ENCODE measurements around the gene KLHL7.
"Not testable (repeated sequence)": the region's sequence is repeated elsewhere in the genome, so short reads cannot be mapped to it uniquely, and the experiment has no call there.

The KLHL7 gene

DNA sequence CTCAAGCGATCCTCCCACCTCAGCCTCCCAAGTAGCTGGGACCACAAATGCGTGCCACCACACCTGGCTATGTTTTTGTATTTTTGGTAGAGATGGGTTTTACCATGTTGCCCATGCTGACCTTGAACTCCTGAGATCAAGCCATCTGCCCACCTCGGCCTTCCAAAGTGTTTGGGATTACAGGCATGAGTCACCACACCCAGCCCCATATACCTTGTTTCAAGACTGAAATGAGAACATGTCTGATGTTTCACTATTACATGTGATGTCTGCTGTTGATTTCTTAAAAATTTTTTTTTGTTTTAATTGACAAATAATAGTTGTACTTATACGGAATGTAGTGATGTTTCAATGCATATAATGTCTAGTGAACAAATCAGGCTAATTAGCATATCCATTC is 14.5 kb downstream of the KLHL7 start:
- H3K27ac Mint-ChIP-seq, result no peak overlapping the region
- H3K36me3 Mint-ChIP-seq (ENCODE audit: insufficient read depth), result peaks cover 23% of the 10 kb centered on the region

GRCh38 chr7:23121165-23121564 is 15.6 kb downstream of the KLHL7 start:
- no peak overlapping the region for H3K27ac Mint-ChIP-seq
- H3K9me3 Mint-ChIP-seq, result no peaks in the 10 kb centered on the region
- peaks cover 13 to 25% of the 10 kb centered on the region in 2 donors for H3K4me1 Mint-ChIP-seq (ENCODE audit: low read depth in 2 of 2)
- ATAC-seq (replicated peaks) (no peak), DNase-seq (no peak)
- H3K36me3 Mint-ChIP-seq (ENCODE audit: insufficient read depth), result peaks cover 26% of the 10 kb centered on the region
- no peak overlapping the region for H3K4me3 Mint-ChIP-seq
- no peaks in the 10 kb centered on the region for H3K27me3 Mint-ChIP-seq

More for the DNA sequence above, 14.5 kb downstream of the KLHL7 start:
- peaks cover 15 to 29% of the 10 kb centered on the region in 2 donors for H3K4me1 Mint-ChIP-seq (ENCODE audit: low read depth in 2 of 2)
- ATAC-seq (replicated peaks), result no peak
- H3K4me3 Mint-ChIP-seq, result no peak overlapping the region
- H3K9me3 Mint-ChIP-seq, result no peaks in the 10 kb centered on the region
- DNase-seq, result no peak
- H3K27me3 Mint-ChIP-seq, result no peaks in the 10 kb centered on the region

GRCh38 chr7:23123007-23123406 is 17.4 kb downstream of the KLHL7 start:
- no peaks in the 10 kb centered on the region for H3K27me3 Mint-ChIP-seq
- H3K9me3 Mint-ChIP-seq, result no peaks in the 10 kb centered on the region
- no peak for ATAC-seq (replicated peaks)
- no peak overlapping the region for H3K4me3 Mint-ChIP-seq
- DNase-seq, result no peak
- peaks cover 10 to 14% of the 10 kb centered on the region in 2 donors for H3K4me1 Mint-ChIP-seq (ENCODE audit: low read depth in 2 of 2)
- peaks cover 36% of the 10 kb centered on the region for H3K36me3 Mint-ChIP-seq (ENCODE audit: insufficient read depth)
- no peak overlapping the region for H3K27ac Mint-ChIP-seq

GRCh38 chr7:23123465-23123864 is 17.9 kb downstream of the KLHL7 start:
- DNase-seq (no peak), ATAC-seq (replicated peaks) (no peak)
- H3K4me3 Mint-ChIP-seq, result no peak overlapping the region
- peaks cover 39% of the 10 kb centered on the region for H3K36me3 Mint-ChIP-seq (ENCODE audit: insufficient read depth)
- H3K27me3 Mint-ChIP-seq, result no peaks in the 10 kb centered on the region
- peaks cover 10 to 14% of the 10 kb centered on the region in 2 donors for H3K4me1 Mint-ChIP-seq (ENCODE audit: low read depth in 2 of 2)
- H3K9me3 Mint-ChIP-seq, result no peaks in the 10 kb centered on the region
- H3K27ac Mint-ChIP-seq, result no peak overlapping the region

GRCh38 chr7:23129036-23129435 is 23.5 kb downstream of the KLHL7 start:
- H3K36me3 Mint-ChIP-seq (ENCODE audit: insufficient read depth), result peaks cover 30% of the 10 kb centered on the region
- H3K4me1 Mint-ChIP-seq (ENCODE audit: low read depth in 2 of 2), result no peaks in the 10 kb centered on the region
- H3K4me3 Mint-ChIP-seq, result no peak overlapping the region
- ATAC-seq (replicated peaks) (no peak), DNase-seq (no peak)
- no peaks in the 10 kb centered on the region for H3K9me3 Mint-ChIP-seq
- H3K27me3 Mint-ChIP-seq, result no peaks in the 10 kb centered on the region
- H3K27ac Mint-ChIP-seq, result no peak overlapping the region

DNA sequence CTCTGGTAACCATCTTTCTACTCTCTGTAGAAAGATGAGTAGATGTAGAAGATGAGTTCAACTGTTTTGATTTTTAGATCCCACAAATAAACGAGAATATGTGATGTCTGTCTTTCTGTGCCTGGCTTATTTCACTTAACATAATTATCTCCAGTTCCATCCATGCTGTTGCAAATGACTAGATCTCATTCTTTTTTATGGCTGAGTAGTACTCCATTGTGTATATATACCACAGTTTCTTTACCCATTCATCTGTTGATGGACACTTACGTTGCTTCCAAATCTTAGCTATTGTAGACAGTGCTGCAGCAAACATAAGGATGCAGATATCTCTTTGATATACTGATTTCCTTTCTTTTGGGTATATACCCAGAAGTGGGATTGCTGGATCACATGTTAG is 26.2 kb downstream of the KLHL7 start:
- not testable (repeated sequence) for H3K4me1 Mint-ChIP-seq (ENCODE audit: low read depth in 2 of 2); H3K9me3 Mint-ChIP-seq
- peaks cover 22% of the 10 kb centered on the region for H3K36me3 Mint-ChIP-seq (ENCODE audit: insufficient read depth)

DNA sequence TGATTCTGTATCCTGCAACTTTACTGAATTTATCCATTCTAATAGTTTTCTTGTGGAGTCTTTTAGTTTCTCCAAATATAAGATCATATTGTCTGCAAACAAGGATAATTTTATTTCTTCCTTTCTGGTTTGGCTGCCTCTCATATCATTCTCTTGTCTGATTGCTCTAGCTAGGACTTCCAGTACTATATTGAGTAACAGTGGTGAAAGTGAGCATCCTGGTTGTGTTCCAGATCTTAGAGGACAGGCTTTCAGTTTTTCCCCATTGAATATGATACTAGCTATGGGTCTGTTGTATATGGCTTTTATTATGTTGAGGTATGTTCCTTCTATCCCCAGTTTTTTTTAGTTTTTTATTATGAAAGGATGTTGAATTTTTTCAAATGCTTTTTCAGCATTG is 28.2 kb downstream of the KLHL7 start:
- Mint-ChIP-seq H3K27me3 (no peaks in the 10 kb centered on the region), H3K4me3 (no peak overlapping the region), H3K36me3 (ENCODE audit: insufficient read depth) (peaks cover 6% of the 10 kb centered on the region), H3K9me3 (no peaks in the 10 kb centered on the region), H3K4me1 (ENCODE audit: low read depth in 2 of 2) (no peaks in the 10 kb centered on the region), H3K27ac (no peak overlapping the region)
- no peak for DNase-seq
- no peak for ATAC-seq (replicated peaks)

More for the DNA sequence above, 26.2 kb downstream of the KLHL7 start:
- ATAC-seq (replicated peaks); DNase-seq; H3K27me3 Mint-ChIP-seq; H3K4me3 Mint-ChIP-seq; H3K27ac Mint-ChIP-seq: not testable (repeated sequence)

DNA sequence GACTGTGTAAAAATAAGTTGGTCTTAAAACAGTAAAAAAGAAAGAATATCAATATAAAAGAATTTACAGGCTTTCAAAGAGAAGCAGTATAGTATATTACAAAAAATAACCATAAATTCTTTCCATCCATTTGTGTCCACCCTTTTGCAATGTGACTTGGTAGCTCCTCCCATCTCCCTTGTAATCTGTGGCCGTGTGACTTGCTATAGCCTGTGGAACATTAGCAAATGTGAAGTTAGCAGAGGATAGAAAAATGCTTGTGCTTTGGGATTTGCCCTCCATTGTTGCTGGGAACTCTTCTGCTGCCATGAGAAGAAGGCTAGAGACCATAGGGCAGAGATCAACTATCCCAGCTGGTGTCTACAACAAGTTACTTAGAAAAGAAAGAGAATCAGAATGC is 30.2 kb downstream of the KLHL7 start:
- Mint-ChIP-seq H3K4me3 (no peak overlapping the region), H3K9me3 (no peaks in the 10 kb centered on the region), H3K27ac (no peak overlapping the region), H3K27me3 (no peaks in the 10 kb centered on the region), H3K36me3 (ENCODE audit: insufficient read depth) (peaks cover 2% of the 10 kb centered on the region), H3K4me1 (ENCODE audit: low read depth in 2 of 2) (no peaks in the 10 kb centered on the region)
- no peak for ATAC-seq (replicated peaks)
- no peak for DNase-seq

GRCh38 chr7:23136216-23136615 is 30.6 kb downstream of the KLHL7 start:
- Mint-ChIP-seq H3K4me3 (no peak overlapping the region), H3K9me3 (no peaks in the 10 kb centered on the region), H3K27ac (no peak overlapping the region), H3K4me1 (ENCODE audit: low read depth in 2 of 2) (no peaks in the 10 kb centered on the region), H3K27me3 (no peaks in the 10 kb centered on the region), H3K36me3 (ENCODE audit: insufficient read depth) (peaks cover 2% of the 10 kb centered on the region)
- ATAC-seq (replicated peaks), result no peak
- no peak for DNase-seq

DNA sequence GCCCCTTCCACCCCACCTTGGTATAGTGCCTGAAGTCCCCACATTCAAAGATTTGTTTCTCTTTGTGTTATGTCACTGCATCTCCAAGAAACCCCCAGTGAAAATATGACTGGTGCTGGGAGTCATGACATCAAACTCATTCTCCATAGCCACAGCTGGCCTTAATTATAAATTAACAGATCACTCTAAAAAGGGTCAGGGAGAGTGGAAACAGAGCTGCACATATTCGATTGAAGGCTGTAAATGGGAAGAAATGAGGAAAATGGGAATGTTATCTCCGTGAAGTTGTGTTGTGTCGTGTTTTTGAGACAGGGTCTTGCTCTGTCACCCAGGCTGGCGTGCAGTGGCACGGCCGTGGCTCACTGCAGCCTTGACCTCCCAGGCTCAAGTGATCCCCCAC is 52.1 kb downstream of the KLHL7 start:
- no peaks in the 10 kb centered on the region for H3K27me3 Mint-ChIP-seq
- no peaks in the 10 kb centered on the region for H3K4me1 Mint-ChIP-seq (ENCODE audit: low read depth in 2 of 2)
- H3K4me3 Mint-ChIP-seq, result no peak overlapping the region
- no peak overlapping the region for H3K27ac Mint-ChIP-seq
- DNase-seq, result no peak
- peaks cover under 1% of the 10 kb centered on the region for H3K36me3 Mint-ChIP-seq (ENCODE audit: insufficient read depth)
- ATAC-seq (replicated peaks), result no peak
- H3K9me3 Mint-ChIP-seq, result no peaks in the 10 kb centered on the region

GRCh38 chr7:23158546-23158945 is 53.0 kb downstream of the KLHL7 start:
- DNase-seq, result no peak
- Mint-ChIP-seq H3K4me1 (ENCODE audit: low read depth in 2 of 2) (no peaks in the 10 kb centered on the region), H3K9me3 (no peaks in the 10 kb centered on the region), H3K27ac (no peak overlapping the region), H3K4me3 (no peak overlapping the region), H3K27me3 (no peaks in the 10 kb centered on the region), H3K36me3 (ENCODE audit: insufficient read depth) (peaks cover 5% of the 10 kb centered on the region)
- no peak for ATAC-seq (replicated peaks)

- no peak for ATAC-seq (replicated peaks)
Observed at GRCh38 chr7:23161482-23161881, 55.9 kb downstream of the KLHL7 start.

GRCh38 chr7:23164846-23165245 is 59.3 kb downstream of the KLHL7 start:
- DNase-seq (no peak), ATAC-seq (replicated peaks) (no peak)
- no peak overlapping the region for H3K27ac Mint-ChIP-seq
- no peaks in the 10 kb centered on the region for H3K9me3 Mint-ChIP-seq
- H3K36me3 Mint-ChIP-seq (ENCODE audit: insufficient read depth), result peaks cover 5% of the 10 kb centered on the region
- H3K4me3 Mint-ChIP-seq, result no peak overlapping the region
- no peaks in the 10 kb centered on the region for H3K4me1 Mint-ChIP-seq (ENCODE audit: low read depth in 2 of 2)
- no peaks in the 10 kb centered on the region for H3K27me3 Mint-ChIP-seq

More at GRCh38 chr7:23161482-23161881, 55.9 kb downstream of the KLHL7 start:
- H3K9me3 Mint-ChIP-seq, result no peaks in the 10 kb centered on the region
- H3K27ac Mint-ChIP-seq, result no peak overlapping the region
- DNase-seq, result no peak
- H3K27me3 Mint-ChIP-seq, result no peaks in the 10 kb centered on the region
- H3K4me3 Mint-ChIP-seq, result no peak overlapping the region
- peaks cover 5% of the 10 kb centered on the region for H3K36me3 Mint-ChIP-seq (ENCODE audit: insufficient read depth)
- no peaks in the 10 kb centered on the region for H3K4me1 Mint-ChIP-seq (ENCODE audit: low read depth in 2 of 2)

DNA sequence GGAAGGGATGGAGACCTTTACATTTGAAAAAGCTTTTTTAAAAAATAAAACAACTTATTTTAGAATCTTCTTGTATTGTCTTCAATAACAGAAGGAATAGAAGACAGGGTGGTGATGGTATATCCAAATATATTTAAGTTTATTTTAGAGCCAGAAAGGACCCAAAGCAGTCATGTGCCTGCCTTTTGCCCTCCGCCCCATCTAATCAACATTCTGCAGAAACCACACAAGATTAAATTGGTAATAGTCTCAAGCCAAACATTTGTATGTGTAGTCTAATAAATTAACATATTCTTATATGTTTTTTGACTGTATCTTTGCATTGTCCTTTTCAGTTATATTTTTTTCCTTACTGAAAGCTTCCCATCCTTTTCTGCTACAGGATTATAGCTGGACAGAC is 59.7 kb downstream of the KLHL7 start:
- Mint-ChIP-seq H3K27ac (no peak overlapping the region), H3K4me3 (no peak overlapping the region), H3K27me3 (no peaks in the 10 kb centered on the region), H3K9me3 (no peaks in the 10 kb centered on the region), H3K4me1 (ENCODE audit: low read depth in 2 of 2) (no peaks in the 10 kb centered on the region), H3K36me3 (ENCODE audit: insufficient read depth) (peaks cover 5% of the 10 kb centered on the region)
- no peak for DNase-seq
- ATAC-seq (replicated peaks), result no peak

GRCh38 chr7:23167691-23168090 is 62.1 kb downstream of the KLHL7 start:
- DNase-seq, result no peak
- H3K27ac Mint-ChIP-seq, result no peak overlapping the region
- no peaks in the 10 kb centered on the region for H3K27me3 Mint-ChIP-seq
- H3K4me3 Mint-ChIP-seq, result no peak overlapping the region
- no peaks in the 10 kb centered on the region for H3K4me1 Mint-ChIP-seq (ENCODE audit: low read depth in 2 of 2)
- ATAC-seq (replicated peaks), result no peak
- no peaks in the 10 kb centered on the region for H3K9me3 Mint-ChIP-seq
- peaks cover 5% of the 10 kb centered on the region for H3K36me3 Mint-ChIP-seq (ENCODE audit: insufficient read depth)

Measured in effector memory CD8-positive, alpha-beta T cell (primary cell).